Transverse colon (tissue), 4 donors: ENCODE data around the gene HDLBP. TPM values are rescaled to one million over a fixed set of nuclear protein-coding genes. Genes with fewer than 3 reads are reported as not detected.

Experiments
- DNase-seq: peaks from one replicate; pipeline ENCODE4 v3.0.0-alpha.2; 2019
- H3K27ac ChIP-seq, 4 donors: fragments of 200-600 bp; sonication (generic); 2 replicates each; pipeline ENCODE4 v1.5.1; 2016 to 2018; ENCODE audit warnings: inconsistent platforms in 4 of 4
- H3K27me3 ChIP-seq: fragments of 200-600 bp; sonication (generic); 2 replicates; pipeline ENCODE4 v1.5.1; 2017; ENCODE audit warnings: inconsistent platforms
- H3K36me3 ChIP-seq, 4 donors: fragments of 200-600 bp; sonication (generic); 2 replicates each; pipeline ENCODE4 v1.5.1; 2017 to 2019; ENCODE audit warnings: inconsistent platforms in 4 of 4
- H3K4me1 ChIP-seq, 4 donors: fragments of 200-600 bp; sonication (generic); 2 replicates each; pipeline ENCODE4 v1.5.1; 2017 to 2020; ENCODE audit warnings: inconsistent platforms in 4 of 4
- H3K4me3 ChIP-seq, 4 donors: fragments of 200-600 bp; sonication (generic); 1 replicate in 1 of 4; 2 replicates in 3 of 4; pipeline versions ENCODE4 v1.5.1 to v1.6.1; 2017 to 2019; ENCODE audit warnings: inconsistent platforms in 4 of 4
- H3K9me3 ChIP-seq, 2 donors: fragments of 200-600 bp; sonication (generic); 2 replicates each; pipeline ENCODE4 v1.5.1; 2017 to 2019; ENCODE audit warnings: inconsistent platforms in 2 of 2
- EP300 ChIP-seq: sonication (generic); formaldehyde crosslinking; IDR thresholded peaks from one replicate; pipeline ENCODE4 v1.6.1; 2017; ENCODE audit warnings: antibody characterized with exemption, low read depth
- POLR2A ChIP-seq: fragments of 450-650 bp; IDR thresholded peaks from one replicate; pipeline ENCODE4 v1.6.1; 2016; ENCODE audit warnings: antibody characterized with exemption, mild to moderate bottlenecking, moderate library complexity
- POLR2AphosphoS5 ChIP-seq, 3 donors: sonication (generic); formaldehyde crosslinking; IDR thresholded peaks; one replicate each; pipeline ENCODE4 v1.6.1; 2016; ENCODE audit warnings: antibody characterized with exemption in 3 of 3
- WGBS, 2 donors: methylation state at CpG; one replicate each; pipeline ENCODE4 v1.1.5; 2018; ENCODE audit warnings: low coverage in 1 of 2; 5-methylcytosine and 5-hydroxymethylcytosine counted together
- in situ Hi-C, 4 donors: fragments of 200-750 bp; cut with MboI; loops; one replicate each; pipeline versions ENCODE4 v1.15.0 to v1.15.1; 2017; ENCODE audit warnings: low sequenced_read_pairs in 3 of 4, low pct_ligation_motif_present in 1 of 4, low pct_unique_long_range_greater_than_20kb in 1 of 4
- intact Hi-C: fragments of 100-400 bp; cut with DNase I; formaldehyde crosslinking; loops from one replicate; pipeline ENCODE4 v1.15.1; 2023; ENCODE audit warnings: low total_unique reads
- total RNA-seq, 4 donors: library from RNA; depleted of rRNA; stranded (reverse); fragments of >200 nt; gene quantifications; one replicate each; pipeline ENCODE4 v1.1.0, GENCODE V29; 2016
- TF ChIP-seq, protein P1 (sequence below), 5 experiments: fragments of 200-600 bp in 3 of 5; fragments of 450-650 bp in 2 of 5; sonication (generic) in 3 of 5; IDR thresholded peaks; 1 replicate in 2 of 5; 2 replicates in 3 of 5; pipeline ENCODE4 v1.5.1; 2016 to 2017; ENCODE audit warnings: antibody characterized with exemption in 5 of 5, inconsistent platforms in 3 of 5, mild to moderate bottlenecking in 2 of 5, moderate library complexity in 1 of 5

Gene HDLBP
- total RNA-seq, 4 donors from 2014 or later = 168 to 1,885 (median 314) TPM

DNA sequence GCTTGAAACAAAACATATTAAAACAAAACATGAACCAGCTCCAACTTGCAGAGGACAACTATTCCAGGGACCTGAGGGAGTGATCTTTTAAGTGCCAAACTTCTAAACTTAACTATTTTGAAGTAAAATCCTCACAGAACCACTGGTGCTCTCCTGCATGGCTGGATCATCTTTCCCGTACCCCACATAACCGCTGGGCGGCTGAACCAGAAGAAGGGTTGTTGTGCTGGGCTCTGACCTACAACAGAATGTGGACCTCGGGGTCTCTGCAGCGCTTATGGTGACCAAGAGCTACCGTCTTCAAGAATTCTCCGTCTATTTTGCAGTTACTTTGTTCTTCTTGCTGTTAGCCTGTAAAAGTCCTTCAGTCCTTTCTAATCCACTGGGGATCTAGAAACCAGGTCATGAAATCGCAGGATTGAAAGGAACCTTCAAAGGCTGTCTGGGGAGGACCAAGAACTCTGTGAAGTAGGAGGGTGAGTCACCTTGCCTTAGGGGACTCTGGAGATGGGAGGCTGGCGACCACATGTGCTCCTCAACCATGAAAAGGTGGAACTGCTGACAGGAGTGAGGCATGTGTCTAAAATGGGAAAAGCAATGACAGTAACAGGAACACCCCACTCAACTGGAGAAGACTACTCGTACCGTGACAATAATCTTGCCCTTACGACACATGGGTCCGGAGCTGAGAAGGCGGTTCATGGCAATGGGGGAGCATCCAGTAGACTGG lies 46.6 kb downstream of the HDLBP start:
- intact Hi-C loops = no loop called here
- H3K27ac ChIP-seq = no peak overlapping the region
- in situ Hi-C loops = no loop called here

DNA sequence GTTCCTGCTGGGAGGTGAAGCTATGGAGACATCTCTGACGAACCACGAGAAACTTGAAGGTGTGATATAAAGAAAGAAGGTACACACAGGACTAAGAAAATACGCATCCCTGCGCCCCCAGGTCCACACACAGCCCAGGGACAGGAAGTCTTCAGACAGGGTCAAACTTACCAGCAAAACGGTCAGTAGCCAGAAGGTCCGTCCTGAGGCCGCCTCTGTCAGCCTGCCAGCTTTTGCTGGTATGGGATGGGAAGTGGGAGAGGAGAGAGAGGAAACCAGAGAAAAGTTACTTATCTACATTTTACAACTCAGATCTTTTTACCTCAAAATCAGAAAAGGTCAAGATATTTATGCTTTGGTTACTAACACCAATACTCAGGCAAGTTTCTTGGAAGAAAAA lies 47.2 kb downstream of the HDLBP start:
- intact Hi-C loops = no loop called here

More for the DNA sequence above, 46.6 kb downstream of the HDLBP start:
- Histone ChIP-seq H3K4me1 (peaks cover 14 to 29% (median 24%) of the 10 kb centered on the region in 4 donors), H3K9me3 (no peaks in the 10 kb centered on the region), H3K36me3 (peaks cover 0 to 16% (median 7%) of the 10 kb centered on the region in 4 donors), H3K4me3 (no peak overlapping the region), H3K27me3 (no peaks in the 10 kb centered on the region)
- no peak for TF ChIP-seq EP300
- TF ChIP-seq, protein P1, sequence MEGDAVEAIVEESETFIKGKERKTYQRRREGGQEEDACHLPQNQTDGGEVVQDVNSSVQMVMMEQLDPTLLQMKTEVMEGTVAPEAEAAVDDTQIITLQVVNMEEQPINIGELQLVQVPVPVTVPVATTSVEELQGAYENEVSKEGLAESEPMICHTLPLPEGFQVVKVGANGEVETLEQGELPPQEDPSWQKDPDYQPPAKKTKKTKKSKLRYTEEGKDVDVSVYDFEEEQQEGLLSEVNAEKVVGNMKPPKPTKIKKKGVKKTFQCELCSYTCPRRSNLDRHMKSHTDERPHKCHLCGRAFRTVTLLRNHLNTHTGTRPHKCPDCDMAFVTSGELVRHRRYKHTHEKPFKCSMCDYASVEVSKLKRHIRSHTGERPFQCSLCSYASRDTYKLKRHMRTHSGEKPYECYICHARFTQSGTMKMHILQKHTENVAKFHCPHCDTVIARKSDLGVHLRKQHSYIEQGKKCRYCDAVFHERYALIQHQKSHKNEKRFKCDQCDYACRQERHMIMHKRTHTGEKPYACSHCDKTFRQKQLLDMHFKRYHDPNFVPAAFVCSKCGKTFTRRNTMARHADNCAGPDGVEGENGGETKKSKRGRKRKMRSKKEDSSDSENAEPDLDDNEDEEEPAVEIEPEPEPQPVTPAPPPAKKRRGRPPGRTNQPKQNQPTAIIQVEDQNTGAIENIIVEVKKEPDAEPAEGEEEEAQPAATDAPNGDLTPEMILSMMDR (IDR thresholded peaks at IDR 0.05) = no peak
- no peak for TF ChIP-seq POLR2A
- TF ChIP-seq POLR2AphosphoS5 (IDR thresholded peaks at IDR 0.05) = no peak
- DNase-seq = no peak
- WGBS, 2 donors = 40 to 90% methylated on average over 1 to 14 of the region's 14 CpGs

DNA sequence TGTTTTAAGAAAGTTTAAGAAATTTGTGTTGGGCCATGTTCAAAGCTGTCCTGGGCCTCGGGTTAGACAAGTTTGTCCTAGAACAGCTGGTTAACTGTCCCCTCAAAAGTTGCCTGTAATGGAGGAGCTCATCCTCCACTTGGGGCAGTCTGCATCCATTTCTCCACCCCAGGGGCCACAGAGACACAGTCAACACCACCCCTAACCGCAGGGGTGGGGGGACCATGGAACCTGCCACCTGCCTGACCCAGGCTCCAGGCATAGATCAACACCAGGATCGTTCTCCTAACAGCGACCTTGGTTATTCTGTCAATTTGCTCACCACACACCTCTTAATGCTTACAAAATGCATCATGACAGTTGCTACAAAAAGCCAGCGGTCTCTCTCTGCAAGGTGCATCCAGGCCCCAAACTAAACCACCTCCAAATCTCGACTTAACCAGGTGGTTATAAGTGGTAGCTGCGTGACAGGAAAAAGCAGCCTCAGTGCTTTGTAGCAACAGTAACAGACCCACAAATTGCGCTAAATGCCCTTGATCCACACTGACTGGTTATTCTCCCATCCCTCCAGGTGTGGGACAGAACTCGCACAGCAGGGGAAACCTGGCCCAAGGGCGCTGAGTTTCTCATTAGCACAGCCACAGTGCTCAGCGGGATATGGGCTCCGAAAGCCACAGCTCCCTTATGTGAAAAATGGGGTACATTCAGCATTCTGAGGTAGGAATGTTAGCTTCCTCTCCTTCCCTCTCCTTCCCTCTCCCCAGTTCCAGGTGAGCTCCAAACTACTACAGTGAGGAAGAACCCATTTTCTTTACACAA lies 48.0 kb downstream of the HDLBP start:
- intact Hi-C loops = no loop called here
- no peak for TF ChIP-seq EP300
- TF ChIP-seq POLR2A = no peak
- TF ChIP-seq, protein P1 (IDR thresholded peaks at IDR 0.05) = no peak
- TF ChIP-seq POLR2AphosphoS5 (IDR thresholded peaks at IDR 0.05) = no peak
- in situ Hi-C loops = no loop called here
- no peaks in the 10 kb centered on the region for H3K27me3 ChIP-seq
- H3K9me3 ChIP-seq = no peaks in the 10 kb centered on the region
- 71 to 78% methylated on average over 3 to 12 of the region's 12 CpGs for WGBS, 2 donors
- no peak for DNase-seq
- H3K27ac ChIP-seq = no peak overlapping the region
- peaks cover 9 to 21% (median 15%) of the 10 kb centered on the region in 4 donors for H3K4me1 ChIP-seq
- H3K36me3 ChIP-seq = peaks cover 0 to 28% (median 14%) of the 10 kb centered on the region in 4 donors
- no peak overlapping the region for H3K4me3 ChIP-seq

More for the DNA sequence above, 47.2 kb downstream of the HDLBP start:
- Histone ChIP-seq H3K4me1 (peaks cover 10 to 26% (median 20%) of the 10 kb centered on the region in 4 donors), H3K27me3 (no peaks in the 10 kb centered on the region), H3K27ac (no peak overlapping the region), H3K4me3 (no peak overlapping the region), H3K9me3 (no peaks in the 10 kb centered on the region), H3K36me3 (peaks cover 0 to 21% (median 10%) of the 10 kb centered on the region in 4 donors)
- no peak for TF ChIP-seq POLR2A
- no peak for TF ChIP-seq EP300
- TF ChIP-seq POLR2AphosphoS5 (IDR thresholded peaks at IDR 0.05) = no peak
- TF ChIP-seq, protein P1 (IDR thresholded peaks at IDR 0.05) = no peak
- 50 to 85% methylated on average over 2 to 7 of the region's 7 CpGs for WGBS, 2 donors
- in situ Hi-C loops = no loop called here
- no peak for DNase-seq

DNA sequence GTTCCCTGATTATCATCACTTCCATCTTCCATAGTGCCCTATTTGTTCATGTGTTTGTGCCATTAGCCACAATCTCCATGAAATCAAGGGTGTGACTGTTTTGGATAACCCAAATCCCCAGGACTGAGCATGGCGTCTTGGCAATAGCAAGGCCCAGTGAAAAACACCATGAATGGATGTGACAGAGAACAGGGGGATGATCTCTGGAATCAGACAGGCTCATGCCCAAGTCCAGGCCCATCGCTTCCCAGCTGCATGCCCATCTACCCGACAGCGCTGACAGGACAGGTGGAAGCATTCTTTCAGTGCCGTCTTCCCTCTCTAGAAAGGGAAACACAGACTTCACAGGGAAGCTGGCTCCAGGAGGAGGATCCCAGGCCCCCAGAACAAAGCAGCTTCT lies 50.0 kb downstream of the HDLBP start:
- Histone ChIP-seq H3K4me3 (no peak overlapping the region), H3K36me3 (peaks cover 0 to 48% (median 24%) of the 10 kb centered on the region in 4 donors), H3K9me3 (no peaks in the 10 kb centered on the region), H3K27ac (no peak overlapping the region), H3K27me3 (no peaks in the 10 kb centered on the region), H3K4me1 (peaks cover 0 to 9% (median 5%) of the 10 kb centered on the region in 4 donors)
- in situ Hi-C loops (no loop called here), intact Hi-C loops (no loop called here)
- WGBS, 2 donors = 91% methylated on average over 5 of the region's 5 CpGs; no CpG with 5 or more reads in 1 of the 2 donors
- no peak for TF ChIP-seq EP300
- TF ChIP-seq POLR2AphosphoS5 (IDR thresholded peaks at IDR 0.05) = no peak
- no peak for TF ChIP-seq POLR2A
- TF ChIP-seq, protein P1 (IDR thresholded peaks at IDR 0.05) = no peak
- DNase-seq = no peak
